Endometrial microvascular endothelial cells (primary cell): ENCODE measurements around the gene ZNF652. TPM values are rescaled to one million over a fixed set of nuclear protein-coding genes. Genes with fewer than 3 reads are reported as not detected.

ENCODE experiments used
- in situ Hi-C: cut with HindIII; loops from 2 replicates; pipeline ENCODE4 v1.10.0; 2017; ENCODE audit warnings: low sequenced_read_pairs, low pct_unique_long_range_greater_than_20kb; ENCODE audit errors: inconsistent ontology term
- total RNA-seq: library from RNA; depleted of rRNA; stranded (reverse); fragments of >200 nt; gene quantifications from one replicate; pipeline ENCODE4 v1.2.3, GENCODE V29; 2015; ENCODE audit errors: inconsistent ontology term

Gene ZNF652
- total RNA-seq, 1 donor from 2014 or later, result 5.9 TPM

- in situ Hi-C loops, result no loop called here
Observed at GRCh38 chr17:49362723-49363117, 670 bp upstream of the ZNF652 start.

GRCh38 chr17:49361129-49361901 is 735 bp downstream of the ZNF652 start:
- in situ Hi-C loops, result no loop called here

DNA sequence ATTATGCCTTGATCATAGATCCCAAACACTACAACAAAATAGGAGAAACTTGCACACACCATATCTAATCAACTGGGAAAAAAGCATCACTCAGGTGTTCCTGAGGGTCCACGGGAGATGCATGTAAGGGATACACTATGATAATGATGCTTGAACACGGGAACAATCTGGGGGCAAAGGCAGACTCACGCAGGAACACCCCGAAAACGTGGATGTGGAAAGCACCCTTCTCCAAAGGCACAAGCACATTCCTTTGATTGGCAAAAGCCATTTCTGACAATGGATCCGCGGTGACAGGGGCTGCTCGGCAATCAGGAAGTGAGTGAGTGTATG is 1.3 kb downstream of the ZNF652 start:
- in situ Hi-C loops, result no loop called here

DNA sequence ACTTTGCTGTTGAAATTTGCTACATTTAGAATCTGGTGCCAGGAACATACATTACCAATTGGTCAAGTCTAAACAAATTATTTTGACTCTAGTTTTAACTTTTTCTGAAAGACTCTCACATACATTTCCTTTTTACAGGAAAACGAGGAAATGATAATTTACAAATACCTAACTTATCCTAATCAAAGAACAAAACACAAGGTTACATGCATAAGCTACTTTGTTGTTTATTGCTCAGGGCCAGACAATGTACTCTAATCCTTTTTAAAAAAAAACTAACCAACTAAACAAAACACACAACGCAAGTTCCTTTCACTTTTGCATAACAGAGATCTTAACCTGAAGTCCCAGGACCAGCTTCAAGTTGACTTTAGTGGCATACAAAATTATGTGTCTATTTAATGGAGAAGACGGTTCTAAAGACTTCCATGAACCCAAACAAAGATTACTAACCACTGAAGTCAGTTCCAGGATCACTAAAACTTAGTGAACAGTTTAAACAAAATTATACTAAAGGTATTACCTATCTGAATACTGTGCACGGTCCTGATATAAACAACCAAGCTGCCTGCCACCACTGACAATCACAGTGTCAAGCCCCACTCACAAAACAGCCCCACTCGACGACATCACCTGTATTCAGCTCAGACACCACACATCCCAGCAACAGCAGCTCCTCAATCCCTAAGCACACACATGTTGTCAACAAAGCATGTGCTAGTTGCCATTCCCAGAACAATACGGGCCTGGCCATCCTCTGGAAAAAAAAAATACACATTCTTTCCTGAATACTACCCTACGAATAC is 1.9 kb downstream of the ZNF652 start:
- in situ Hi-C loops, result no loop called here

DNA sequence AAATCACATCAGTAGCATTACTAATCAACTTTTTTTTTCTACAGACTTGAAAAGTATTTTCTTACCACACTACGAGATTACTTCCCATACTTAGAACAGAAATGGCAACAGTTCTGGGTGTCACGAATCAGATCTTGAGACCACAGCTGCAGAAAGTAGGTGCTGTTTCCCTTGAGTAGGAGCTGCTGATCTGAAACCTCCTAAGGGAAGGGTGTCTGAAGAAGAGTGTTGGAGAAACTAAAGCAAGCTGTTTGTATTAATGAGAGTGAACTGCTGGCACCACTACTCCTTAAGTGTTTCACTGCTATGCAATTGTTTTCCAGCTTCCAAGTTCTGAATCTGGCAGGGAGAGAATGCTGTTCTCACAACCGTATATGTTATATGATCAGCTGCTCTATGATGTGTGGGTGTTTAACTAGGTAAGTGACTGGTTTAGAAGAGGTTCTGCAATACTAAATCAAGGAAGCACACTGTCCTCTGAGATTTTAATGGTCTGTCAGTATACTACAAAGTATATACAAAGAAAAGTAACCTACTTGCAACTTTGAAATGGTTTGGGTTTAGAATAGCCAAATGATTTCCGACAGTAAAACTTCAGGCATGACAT is 3.3 kb downstream of the ZNF652 start:
- in situ Hi-C loops, result no loop called here

GRCh38 chr17:49357516-49357915 is 4.5 kb downstream of the ZNF652 start:
- in situ Hi-C loops, result no loop called here

- in situ Hi-C loops, result no loop called here
Observed at GRCh38 chr17:49356320-49356719, 5.7 kb downstream of the ZNF652 start.

DNA sequence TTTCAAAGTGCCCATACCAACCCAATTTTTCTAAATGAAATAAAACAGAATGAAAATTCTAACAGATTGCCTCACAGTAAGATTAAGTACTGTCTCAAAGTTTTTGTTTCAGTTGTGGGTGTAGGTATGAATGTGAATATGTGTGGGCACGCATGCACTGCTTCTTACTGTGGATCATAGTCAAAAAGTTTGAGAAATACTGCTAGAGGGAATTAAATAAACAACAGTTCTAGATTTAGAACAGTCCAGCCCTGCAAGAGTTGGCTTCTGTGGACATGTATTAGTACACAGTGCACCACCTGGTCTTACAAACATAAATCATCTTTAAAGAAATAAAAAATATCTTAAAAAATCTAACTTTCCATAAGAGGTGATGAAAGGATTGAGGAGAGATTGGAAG is 8.4 kb downstream of the ZNF652 start:
- in situ Hi-C loops, result no loop called here

- in situ Hi-C loops, result no loop called here
Observed at GRCh38 chr17:49352587-49353154, 9.4 kb downstream of the ZNF652 start.

DNA sequence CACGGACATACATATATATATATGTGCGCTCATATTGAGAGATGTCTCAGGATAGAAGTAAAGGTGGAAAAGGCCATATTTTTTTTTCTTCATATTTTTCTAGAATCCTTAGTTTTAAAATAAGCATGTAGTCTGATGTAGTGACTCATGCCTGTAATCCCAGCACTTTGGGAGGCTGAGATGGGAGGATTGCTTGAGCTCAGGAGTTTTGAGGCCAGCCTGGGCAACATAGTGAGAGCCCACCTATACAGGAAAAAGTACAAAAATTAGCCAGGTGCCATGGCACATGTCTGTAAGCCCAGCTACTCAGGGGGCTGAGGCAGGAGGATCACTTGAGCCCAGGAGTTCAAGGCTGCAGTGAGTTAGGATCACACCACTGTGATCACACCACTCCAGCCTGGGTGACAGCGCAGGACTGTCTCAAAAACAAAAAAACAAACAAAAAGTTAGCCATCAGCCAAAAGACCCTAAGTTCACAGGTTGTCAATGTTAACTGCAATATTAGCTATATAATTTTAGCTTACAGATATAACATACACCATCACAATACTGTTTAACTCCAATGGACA is 10.4 kb downstream of the ZNF652 start:
- in situ Hi-C loops, result no loop called here

DNA sequence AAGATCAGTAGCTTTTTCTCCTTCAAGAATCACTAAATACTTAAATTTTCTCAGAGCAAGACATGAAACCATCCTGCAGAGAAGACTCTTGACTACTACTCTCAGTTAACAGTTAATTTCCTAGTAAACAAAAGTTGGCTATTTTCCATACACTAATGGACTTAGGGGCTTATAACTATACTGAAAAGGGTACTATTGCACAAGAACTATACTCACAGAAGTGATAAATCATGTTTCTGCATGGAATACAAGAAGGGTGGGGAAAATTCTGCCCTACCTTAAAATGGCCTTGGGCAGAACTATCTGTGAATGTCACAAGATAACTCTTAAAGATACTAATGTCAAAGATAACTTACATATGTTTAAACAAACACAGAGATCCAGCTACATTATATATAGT is 12.5 kb downstream of the ZNF652 start:
- in situ Hi-C loops, result no loop called here

DNA sequence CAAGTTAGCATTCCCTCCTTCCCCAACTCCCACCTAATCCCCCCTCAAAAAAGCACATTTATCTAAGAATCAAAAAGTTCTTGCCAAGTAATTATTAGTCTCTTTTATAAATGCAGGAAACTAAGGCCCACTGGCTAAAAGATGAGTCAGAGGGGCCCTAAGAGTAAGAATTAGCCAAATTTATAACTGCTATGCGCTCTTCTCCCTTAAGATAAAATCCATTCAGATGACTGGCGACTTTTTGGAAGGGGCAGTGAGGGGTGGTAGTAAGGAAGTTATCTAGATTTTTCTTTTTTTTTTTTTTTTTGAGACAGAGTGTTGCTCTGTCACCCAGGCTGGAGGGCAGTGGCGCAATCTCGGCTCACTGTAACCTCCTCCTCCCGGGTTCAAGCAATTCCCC is 17.1 kb downstream of the ZNF652 start:
- in situ Hi-C loops, result no loop called here

GRCh38 chr17:49343273-49343672 is 18.8 kb downstream of the ZNF652 start:
- in situ Hi-C loops, result no loop called here

- in situ Hi-C loops, result no loop called here
Observed at GRCh38 chr17:49342575-49342936, 19.5 kb downstream of the ZNF652 start.

GRCh38 chr17:49341356-49341755 is 20.7 kb downstream of the ZNF652 start:
- in situ Hi-C loops, result no loop called here

- in situ Hi-C loops, result no loop called here
Observed at GRCh38 chr17:49339354-49339753, 22.7 kb downstream of the ZNF652 start.

- in situ Hi-C loops, result no loop called here
Observed at GRCh38 chr17:49338883-49339282, 23.2 kb downstream of the ZNF652 start.

- in situ Hi-C loops, result no loop called here
Observed at GRCh38 chr17:49337884-49338283, 24.2 kb downstream of the ZNF652 start.

GRCh38 chr17:49334744-49335512 is 27.1 kb downstream of the ZNF652 start:
- in situ Hi-C loops, result no loop called here
